ENCODE data around the gene TRPM6.

The TRPM6 gene

DNA sequence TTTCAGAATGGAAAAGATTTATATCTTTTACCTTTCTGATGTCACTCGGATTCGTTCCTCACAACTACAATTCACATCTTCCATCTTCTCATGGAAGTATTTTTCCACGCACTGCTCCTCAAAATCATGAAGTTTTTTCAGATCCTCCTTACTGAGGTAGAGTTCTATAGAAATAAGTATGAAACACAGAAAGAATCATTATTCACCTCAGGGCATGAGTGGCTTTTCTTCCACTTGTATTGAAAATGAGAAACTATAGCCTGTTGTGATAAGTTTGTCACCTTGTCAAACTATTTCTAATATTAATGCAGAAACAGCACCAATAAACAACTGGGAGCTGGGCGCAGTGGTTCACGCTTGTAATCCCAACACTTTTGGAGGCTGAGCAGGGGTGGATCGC is 116.0 kb downstream of the TRPM6 start:
- no peak for DNase-seq (ENCODE audit: low read depth in 2 of 2)

DNA sequence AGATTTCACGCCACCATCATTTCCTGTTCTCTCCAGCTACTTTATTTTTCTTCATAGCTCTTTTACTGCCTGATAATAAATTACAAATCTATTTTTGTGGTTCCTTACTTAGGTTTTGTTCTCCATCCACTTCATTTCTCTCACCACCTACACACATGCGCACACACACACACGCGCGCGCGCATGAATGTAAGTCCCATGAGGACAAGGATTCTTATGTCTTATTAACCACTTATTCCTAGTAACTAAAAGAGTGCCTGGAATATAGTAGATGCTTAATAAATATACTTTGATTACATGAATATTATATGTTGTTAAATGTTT is 116.5 kb downstream of the TRPM6 start:
- no peak for DNase-seq (ENCODE audit: low read depth in 2 of 2)

DNA sequence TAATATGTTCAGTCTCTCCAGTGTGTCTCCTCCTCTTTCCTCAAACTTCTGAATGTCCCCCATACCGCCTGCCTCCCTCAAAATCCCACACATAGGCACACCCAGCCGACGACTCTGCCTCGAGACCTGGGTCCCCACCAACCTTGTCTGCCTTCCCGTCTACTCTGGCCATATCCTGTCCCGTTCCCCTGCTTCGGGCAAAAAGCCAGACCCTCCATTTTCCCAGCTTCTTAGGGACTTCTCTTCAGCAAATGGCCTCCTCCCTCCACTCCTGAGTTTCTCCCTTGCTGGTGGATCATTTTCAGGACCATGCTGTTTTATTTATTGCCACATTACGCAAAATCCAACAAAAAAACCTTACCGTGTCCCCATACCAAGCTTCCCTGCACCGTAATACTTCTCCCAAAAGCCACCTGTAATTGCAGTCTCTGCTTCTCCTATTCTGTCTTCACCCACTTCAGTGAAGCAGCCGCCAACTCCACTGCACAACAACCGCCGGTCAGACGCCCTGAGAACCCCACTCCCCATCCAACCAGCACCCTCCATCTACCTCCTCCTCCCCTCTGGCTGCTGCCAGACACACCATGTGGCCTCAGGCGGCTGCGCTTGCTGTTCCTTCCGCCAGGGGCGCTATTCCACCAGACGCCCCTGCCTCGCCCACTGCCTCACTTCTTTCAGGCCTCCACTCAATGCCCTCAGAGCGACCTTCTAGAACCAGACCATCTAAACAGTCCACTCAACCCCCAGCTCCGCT is 117.0 kb downstream of the TRPM6 start:
- peak; percentile 21 to 43 for DNase-seq (ENCODE audit: low read depth in 2 of 2)

DNA sequence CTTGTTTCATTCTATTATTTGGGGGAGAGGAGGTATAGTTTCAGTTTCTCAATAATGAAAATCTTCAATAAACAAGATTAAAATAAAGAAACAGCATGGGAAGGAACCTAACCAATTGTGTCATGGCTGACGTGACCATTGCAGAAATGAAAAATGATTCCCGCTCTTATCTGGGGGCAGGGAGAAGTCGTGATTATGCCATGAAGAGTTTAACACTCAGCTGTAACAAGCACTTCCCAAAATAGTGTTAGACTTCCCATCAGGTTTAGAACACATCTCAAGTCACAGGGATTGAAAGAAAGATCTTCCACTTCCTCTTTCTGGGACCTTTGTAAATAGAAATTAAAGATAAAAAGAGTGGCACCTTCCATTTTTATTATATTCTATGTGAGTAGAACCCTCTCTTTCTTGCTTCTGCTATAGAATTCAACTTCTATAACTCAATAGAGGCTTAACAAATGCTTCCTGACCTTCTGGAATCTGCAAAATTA is 122.2 kb downstream of the TRPM6 start:
- no peak for DNase-seq (ENCODE audit: low read depth in 2 of 2)

DNA sequence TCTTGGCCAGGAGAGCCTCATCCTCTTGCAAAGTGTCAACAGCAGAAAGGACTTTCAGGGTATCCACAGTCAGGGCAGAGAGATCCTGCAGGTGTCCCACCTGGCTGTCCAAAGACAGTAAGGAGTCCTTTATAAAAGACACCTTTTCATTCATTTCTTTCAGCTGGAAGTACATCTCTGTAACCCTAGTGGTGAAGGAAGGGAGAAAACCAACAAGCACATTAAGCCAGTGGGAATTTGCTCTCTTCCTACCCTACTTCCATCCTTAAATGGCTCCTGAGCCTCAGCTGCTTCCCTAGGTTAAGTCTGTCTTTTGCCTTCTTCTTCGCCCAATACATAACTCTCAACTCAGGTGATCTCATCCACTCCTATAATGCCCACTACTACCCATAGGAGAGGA is 124.8 kb downstream of the TRPM6 start:
- no peak for DNase-seq (ENCODE audit: low read depth in 2 of 2)

DNA sequence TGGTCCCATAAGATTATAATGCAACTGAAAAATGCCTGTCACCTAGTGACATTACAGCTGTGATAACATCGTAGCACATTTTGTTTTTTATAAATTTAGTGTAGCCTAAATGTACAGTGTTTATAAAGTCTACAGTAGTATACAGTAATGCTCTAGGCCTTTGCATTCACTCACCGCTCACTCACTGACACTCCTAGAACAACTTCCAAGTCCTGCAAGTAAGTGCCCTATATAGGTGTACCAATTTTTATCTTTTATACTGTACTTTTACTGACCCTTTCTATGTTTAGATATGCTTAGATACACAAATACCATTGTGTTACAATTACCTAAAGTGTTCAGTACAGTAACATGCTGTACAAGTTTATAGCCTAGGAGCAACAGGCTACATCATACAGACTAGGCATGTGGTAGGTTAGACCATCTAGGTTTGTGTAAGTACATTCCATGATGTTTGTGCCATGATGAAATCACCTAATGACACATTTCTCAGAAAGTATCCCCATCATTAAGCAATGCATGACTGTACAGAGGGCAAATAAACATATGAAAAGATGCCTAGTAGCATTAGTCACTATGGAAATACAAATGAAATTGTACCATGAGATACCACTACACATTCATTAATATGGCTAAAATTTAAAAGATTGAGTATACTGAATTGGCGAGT is 127.6 kb downstream of the TRPM6 start:
- DNase-seq (ENCODE audit: low read depth in 2 of 2), result no peak

DNA sequence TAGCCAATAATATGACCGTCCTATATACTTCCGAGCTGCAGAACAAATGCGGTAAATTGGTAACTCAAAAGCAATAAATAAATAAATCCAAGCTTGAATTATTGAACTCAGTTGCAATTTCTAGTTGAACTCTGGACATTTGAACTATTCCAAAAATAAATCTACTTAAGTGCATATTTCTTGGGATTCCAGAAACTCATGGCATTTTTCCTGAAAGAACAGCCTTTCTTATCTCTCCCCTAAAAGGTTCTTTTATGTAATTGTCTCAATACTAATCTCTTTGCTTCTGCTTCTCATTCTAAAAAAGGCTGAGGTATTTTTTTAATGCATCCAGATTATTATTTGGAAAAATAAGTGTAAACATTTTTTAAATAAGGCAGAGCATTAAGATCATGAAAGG is 131.7 kb downstream of the TRPM6 start:
- DNase-seq (ENCODE audit: low read depth in 2 of 2), result no peak

DNA sequence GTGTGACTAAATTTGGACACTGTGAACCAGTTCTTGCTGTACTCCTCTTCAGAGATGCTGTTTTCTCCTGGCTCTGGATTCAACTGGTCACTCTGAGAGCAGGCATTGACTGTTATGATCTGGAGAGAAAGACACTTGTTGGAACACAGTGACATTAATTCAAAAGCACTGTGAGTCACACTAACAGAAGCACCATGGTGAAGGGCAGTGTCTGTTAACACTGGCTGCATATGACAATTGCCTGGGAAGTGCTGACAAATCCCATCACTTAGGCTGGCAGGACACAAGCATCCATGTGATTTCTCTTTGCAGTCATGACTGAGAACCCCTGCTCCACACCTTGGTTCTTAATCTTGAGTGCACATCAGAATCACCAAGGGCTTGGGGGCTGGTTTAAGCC is 132.4 kb downstream of the TRPM6 start:
- no peak for DNase-seq (ENCODE audit: low read depth in 2 of 2)

DNA sequence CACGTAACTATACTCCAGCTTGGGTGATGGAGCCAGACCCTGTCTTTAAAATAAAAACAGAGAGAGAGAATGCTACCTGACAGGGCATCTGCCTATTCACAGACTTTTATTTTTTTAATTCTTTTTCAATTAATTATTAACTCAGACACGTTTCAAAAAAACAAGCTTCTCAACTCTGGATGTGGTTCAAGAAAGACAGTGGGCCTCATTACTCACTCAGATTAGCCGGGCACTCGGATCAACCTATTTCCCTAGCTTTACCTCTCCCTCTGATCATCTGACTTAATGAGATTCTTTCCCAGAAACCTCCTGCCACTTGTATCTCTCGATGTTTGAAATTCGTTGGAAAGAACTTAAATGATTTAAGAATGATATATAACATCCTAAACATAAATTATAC is 134.1 kb downstream of the TRPM6 start:
- DNase-seq (ENCODE audit: low read depth in 2 of 2), result no peak

DNA sequence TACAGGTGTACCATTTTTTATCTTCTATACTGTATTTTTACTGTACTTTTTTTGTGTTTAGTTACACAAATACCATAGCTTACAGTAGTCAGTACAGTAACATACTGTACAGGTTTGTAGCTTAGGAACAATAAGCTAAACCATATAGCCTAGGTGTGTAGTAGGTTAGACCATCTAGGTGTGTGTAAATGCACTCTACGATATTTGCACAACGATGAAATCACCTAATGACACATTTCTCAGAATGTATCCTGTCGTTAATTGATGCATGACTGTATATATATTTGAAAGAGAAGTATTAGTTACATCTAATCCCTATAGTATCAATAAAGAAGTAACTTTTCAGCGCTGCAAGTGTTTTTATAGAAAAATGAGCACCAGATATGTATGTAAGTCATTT is 138.8 kb downstream of the TRPM6 start:
- DNase-seq (ENCODE audit: low read depth in 2 of 2), result no peak

DNA sequence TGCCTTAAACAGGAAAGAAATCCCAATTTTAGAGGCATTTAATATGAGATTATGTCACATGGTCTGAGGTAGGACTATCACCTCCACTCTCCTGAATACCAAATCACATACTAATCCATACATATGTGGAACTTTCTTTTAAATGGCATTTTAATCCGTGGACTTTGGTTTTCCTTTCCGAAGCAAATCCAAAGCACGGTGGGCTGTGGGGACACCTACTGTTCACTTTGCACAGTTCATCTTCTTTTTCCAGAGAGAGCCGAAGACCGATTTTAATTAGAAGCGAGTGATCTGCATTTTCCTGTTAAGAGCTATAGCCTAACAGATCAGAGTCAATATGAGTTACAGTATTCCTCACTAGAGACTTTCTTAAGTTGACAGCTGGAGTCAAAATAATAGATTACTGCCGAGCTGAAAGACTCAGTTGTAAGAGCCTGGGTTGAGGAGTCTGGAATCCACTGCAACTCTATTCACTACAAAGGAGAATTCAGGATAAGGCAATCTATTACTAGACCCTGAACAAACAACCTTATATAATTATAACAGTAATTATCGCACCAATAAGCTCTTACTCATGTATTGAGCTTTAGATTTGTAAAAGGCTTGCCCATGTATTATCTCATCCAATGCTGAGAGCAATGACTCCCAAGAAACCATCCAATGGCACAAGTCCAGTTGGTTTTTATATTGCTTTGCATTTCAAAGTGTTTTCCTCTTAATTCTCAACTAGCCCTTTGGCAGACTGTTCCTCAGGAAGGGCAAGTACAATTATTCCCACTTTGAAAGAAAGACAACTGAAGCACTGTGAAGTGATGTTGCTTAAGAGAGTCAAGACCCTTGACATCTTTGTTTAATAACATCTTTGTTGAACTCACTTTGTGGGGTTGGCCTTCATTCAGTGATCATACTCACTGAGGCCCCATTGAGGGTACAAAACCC is 144.7 kb downstream of the TRPM6 start:
- peak in 1 of 2 donors; percentile 9 for DNase-seq (ENCODE audit: low read depth in 2 of 2)

DNA sequence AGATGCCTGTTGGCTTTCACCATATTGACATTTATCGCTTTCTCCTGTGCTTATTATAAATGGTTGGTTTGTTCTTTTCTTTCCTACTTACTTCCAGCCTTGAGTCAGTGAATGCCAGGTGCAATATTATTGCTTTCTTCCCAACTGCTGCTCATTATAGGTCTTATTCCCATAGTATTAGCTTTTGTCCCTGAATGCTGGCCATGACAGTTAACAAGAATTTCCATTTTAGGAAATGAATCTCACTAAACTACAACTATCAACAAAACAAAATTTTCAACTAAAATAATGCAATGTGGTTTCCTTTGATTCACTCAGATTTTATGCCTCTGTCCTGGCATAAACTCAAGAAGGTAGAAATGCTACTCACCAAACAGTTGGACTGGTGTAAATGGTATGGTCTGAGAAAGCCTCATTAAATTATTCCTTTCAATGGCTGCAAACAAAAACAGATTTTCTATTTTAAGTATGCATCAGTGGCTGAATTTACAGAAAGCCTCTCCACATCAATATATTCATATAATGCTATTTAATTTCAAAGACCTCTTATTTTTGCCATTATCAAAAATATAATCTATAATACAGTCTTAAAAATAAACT is 145.4 kb downstream of the TRPM6 start:
- DNase-seq (ENCODE audit: low read depth in 2 of 2), result no peak

DNA sequence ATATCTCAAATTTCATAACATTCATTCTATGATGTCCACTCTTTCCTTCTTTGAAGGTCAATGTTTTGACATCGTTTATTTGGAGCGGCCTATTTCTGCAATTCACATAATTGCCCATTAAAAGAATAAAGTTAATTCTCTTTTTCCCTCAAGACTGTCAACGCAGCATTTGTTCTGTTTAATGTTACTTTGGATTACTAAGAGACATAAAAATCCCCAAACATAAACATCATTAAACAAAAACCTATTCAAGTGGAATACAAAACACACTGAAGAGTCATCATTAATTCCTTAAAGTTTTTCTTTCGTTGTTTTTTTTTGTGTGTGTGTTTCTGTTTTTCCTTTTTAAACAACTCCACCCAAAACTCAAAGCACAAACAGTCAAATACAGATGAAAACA is 151.1 kb downstream of the TRPM6 start:
- no peak for DNase-seq (ENCODE audit: low read depth in 2 of 2)

DNA sequence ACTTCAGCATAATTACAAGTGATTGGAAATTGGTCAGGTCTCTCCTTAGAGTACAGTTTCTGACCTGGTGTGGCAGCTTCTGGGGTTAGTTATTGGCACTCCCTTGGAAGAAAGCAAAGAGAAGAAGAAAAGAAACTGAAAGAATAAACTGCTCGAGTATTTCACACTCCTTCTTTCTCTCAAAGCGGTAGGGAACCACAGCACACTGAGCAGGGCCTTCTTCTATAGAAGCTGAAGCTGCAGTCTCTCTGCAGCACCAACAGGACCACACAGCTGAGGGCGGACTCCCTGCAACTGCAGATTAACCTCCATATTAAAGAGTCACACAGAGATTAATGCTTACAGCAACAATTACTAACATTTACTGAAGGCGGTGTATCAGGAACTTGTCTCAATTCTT is 152.0 kb downstream of the TRPM6 start:
- DNase-seq (ENCODE audit: low read depth in 2 of 2), result no peak

DNA sequence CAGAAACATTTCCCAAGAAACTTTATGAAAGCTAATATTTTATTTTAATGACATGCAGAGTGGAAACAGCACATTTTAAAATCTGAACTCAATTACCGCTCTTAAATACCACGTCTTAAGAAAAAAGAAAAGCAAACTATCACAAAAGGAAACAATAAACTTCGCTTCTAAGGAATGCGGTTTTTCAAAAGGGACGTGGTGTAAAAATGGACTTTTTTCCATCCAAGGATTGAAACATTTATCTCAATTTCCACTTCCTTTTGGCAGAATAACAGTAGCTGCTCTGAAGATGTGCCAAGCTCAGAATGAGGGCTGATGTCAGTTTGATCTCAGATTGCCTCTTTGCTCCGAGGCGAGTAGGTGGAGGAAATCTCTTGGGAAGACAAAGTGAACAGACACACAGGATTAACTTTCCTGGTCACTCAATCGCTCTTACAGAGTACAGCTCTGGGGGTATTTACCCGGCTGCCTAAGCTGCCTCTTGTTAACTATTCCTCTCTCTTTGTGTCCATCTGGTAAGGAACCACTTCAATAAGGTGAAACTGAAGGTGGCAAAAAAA is 158.5 kb downstream of the TRPM6 start:
- DNase-seq (ENCODE audit: low read depth in 2 of 2), result no peak

DNA sequence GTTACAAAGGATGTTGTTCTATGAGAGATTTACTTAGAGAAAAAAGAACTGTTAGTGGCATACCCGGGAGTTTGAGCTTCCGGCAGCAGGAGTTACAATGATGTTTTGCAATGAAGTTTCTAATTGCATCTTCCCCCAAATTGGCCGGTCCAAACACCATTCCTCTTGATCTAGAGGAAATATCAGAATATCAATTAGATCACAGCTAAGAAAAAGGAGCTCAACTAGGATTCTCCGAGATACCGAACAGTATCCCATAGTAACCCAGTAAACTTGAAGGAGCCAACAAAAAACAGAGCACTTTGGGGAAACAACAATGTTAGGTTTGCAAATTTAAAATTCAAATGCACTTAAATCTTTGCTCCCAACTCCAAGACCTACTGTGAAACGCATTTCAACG is 159.5 kb downstream of the TRPM6 start:
- no peak for DNase-seq (ENCODE audit: low read depth in 2 of 2)

DNA sequence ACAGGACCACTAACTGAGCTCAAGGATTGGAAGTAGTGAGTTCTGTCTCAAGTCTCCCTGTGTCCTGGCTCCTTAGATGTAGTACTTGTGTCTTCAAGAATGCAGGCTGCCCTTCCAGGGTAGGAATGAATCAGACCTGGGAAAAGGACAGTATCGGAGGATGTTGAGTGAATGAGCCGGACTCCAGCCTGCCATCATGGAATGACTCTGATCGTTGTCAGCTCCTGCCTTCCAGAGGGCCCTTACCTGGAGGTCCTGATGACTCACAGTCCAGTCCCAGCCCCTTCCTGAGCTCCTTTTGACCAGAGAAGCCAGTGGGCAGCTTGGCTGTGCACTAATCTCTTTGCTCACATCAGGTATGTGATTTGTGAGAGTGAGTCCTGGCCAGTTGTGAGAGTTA is 161.1 kb downstream of the TRPM6 start:
- no peak for DNase-seq (ENCODE audit: low read depth in 2 of 2)

DNA sequence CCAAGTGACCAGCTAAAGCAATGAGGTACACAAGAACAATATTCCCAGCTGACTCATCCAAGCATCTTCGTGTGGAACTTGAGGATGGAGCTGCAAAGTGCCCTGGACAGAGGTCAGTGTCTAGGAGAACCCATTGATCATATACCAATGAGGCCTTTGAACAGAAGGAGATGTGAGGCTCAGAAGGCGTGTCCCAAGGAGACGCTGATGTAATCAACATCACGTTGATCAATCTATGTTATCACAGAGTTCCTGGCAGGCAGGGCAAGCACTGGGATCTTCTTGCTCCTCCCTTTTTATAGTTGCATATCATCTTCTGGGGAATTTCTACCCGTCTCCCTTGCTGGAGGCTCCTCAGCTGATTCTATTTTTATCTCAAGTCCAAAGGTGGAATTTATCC is 163.4 kb downstream of the TRPM6 start:
- no peak for DNase-seq (ENCODE audit: low read depth in 2 of 2)

DNA sequence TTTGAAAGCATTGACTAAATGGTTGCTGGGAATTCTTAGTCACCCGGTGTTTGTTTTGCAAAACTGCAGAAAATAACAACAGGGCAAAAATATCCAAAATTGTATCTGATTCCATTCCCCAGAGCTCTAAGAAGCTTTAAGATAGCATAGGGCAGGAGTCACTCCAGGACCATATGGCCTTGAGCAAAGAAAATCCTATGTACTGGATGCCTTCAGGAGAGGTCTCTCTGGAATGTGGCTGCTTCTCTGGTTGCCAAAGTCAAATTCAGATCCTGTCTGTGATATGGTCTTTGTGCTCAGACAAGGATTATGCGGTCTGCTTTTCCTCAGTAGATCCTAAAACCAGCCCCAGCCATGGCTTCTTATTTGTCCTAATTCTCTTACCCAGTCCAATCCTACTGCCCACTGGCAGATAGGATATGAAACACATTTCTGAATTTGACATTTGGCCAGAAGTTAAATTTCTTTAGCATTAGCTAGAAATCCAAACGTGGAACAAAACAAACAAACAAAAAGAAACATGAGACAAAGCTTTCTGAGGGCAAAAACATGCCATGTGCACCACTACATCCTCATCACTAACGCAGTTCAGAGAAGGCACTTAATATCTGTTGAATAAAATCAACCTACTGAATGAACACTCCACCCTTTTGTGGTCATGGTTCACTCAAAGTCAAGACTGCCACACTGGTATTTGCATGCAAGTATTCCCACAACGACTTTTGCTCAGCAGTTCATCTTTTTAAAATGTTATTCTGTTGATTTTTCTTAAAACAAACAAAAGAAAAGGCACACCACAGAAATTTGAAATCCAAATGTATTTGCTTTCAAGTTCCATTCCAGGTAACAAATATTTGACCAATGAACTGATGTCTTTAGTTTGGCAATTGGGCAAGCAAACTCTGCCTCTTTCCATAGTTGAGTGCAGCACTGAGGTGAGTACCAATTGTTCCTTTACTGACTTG is 165.7 kb downstream of the TRPM6 start:
- no peak for DNase-seq (ENCODE audit: low read depth in 2 of 2)

DNA sequence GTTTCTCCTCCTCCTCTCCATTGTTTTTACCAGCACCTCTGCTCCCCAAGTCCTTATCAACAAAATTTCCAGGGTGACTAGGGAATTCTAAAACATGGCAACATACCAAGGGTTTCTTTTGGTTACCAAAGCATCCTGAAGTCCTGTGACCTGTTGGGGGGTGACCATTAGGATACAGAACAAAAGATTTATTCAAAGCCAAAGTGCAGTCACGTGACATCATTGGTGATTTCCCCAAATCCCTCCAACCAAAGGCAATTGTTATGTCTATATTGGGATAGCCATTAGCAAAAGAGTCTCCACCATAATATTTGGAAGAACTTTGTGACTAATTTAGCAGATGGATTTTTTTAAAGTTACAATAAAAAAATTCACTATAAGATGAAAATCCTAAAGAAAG is 168.4 kb downstream of the TRPM6 start:
- DNase-seq (ENCODE audit: low read depth in 2 of 2), result no peak

DNA sequence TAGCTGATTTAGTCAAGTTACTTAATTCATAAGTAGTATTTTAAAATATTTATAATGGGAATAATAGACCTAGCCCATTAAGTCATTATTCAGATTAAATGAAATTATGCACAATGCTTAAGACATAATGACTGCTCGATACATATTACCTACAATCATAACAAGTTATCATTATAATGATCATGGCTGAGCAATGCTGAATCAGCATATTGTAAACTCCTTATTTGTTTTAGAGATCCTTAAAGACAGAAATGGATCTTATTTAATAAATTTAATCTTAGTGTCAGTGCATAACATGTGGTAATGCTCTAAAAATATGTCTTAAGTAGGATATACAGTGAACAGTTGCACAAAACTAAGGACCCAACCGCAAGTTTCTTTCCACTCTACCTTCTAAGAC is 169.0 kb downstream of the TRPM6 start:
- no peak for DNase-seq (ENCODE audit: low read depth in 2 of 2)

Data from stimulated activated CD4-positive, alpha-beta T cell treated with anti-CD3 and anti-CD28 coated beads, Interleukin-15, amount 100 ng/mL, for 48 hours (primary cell).